NCI-H2107 treated with DMSO at 0.1 percent for 48 hours (cell line): ENCODE measurements around the gene ZNF383.
"Not testable (repeated sequence)": the region's sequence is repeated elsewhere in the genome, so short reads cannot be mapped to it uniquely, and the experiment has no call there.

Experiments
- DNase-seq: peaks from one replicate; lab custom pipeline; 2025; ENCODE audit not compliant: unreplicated experiment; lab: John Stamatoyannopoulos, UW

Gene ZNF383

DNA sequence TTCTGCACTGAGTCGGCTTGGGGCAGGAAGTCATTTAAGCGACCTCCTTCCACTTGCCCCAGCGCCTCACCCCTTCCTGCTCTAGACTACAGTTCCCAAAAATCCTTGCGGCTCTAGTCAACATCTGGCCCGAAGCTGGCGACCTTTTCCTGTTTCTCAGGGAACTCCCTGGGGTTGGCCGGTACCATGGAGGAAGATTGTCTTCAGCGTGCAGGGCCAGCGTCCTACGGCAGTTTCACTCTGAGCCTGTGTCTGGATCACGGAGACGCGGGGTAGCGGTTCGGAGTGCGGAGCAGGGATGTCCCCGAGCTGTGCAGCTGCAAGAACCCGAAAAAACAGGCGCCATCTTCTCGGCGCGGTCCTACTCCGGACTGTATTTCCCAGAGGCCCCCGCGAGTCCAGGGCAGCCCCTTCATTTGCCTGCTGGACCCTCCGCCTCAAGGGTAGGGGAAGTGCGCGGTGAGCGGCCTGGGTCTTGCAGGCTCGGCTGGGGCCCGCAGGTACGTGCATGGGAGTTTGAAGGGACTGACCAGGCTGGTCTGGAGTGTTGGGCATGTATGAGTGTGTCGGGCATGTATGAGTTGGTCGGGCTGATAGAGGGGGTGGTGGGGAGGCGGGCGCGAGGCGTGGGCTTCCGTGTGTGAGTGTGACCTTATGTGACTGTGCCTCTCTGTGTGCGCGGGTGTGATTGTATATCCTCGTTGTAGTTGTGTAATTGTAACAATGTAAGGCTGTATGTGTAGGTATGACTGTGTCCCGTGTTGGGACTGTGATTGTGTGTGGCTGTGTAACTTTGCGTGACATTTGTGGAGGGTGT, at the start of gene ZNF383:
Gene ZNF383, plus strand, starts transcription at position 440 of the 817 bp plus-strand sequence. CDS start 12,240 bp downstream, outside the sequence.
- peak; percentile 78 for DNase-seq

DNA sequence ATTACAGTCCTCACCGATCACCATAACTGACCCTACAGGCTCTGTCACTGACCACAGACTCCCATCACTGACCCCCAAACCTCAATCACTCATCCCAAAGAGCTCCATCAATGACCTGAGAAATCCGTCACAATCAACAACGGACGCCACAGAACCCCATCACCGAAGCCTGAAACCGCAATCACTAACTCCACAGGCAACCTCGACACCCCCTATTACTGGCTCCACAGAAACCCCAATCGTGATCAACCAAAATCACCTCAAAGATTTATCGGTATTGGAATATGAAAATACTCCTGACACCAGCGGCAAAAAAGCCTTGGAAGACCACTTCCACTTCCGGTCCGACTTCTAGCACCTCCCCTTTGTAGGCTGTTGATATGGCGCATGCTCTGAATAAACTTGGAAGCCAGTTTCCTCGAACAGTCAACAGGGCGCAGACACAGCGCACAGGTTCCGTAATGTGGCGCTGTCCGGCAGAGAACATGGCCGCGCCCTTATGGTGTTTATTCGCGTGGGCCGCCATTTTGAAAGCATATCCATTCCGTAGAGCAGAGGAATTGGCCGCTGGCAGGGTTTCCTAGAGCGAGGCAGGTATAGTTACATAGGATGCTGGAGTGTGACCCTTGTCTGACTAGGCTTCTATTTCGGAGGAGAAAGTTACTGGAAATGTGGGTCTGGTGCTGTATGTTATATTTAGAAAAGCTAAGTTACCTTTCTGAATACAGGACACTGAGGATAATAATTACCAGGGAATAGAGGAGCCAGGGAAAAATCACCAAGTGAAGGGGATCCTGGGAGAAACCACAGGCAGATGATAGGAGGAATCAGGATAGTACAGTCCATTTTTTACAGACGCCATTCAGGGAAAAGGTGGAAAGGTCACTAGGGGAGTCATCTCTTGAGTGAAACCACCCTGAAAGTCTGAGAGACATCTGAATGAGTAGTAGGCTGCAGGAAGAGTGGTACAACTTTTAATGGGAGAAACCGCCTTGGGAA, 45.3 kb upstream of the ZNF383 start, which contains the start of gene ZNF585A:
Gene ZNF585A, minus strand, starts transcription at position 328 of the 999 bp plus-strand sequence. CDS start 2,785 bp downstream, outside the sequence.
- DNase-seq = peak; percentile 95

DNA sequence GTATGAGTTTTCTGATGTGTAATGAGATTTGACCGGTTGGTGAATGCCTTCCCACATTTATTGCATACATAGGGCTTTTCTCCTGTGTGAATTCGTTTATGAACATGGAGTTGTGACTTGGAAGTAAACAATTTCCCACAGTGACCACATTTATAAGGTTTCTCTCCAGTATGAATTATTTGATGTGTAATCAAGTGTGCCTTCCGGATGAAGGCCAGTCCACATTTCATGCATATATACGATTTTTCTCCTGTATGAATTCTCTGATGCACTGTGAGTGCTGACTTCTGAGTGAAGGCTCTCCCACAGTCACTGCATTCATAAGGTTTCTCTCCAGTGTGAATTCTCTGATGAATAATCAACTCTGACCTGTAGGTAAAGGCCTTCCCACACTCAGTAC, 31.9 kb upstream of the ZNF383 start:
- not testable (repeated sequence) for DNase-seq

DNA sequence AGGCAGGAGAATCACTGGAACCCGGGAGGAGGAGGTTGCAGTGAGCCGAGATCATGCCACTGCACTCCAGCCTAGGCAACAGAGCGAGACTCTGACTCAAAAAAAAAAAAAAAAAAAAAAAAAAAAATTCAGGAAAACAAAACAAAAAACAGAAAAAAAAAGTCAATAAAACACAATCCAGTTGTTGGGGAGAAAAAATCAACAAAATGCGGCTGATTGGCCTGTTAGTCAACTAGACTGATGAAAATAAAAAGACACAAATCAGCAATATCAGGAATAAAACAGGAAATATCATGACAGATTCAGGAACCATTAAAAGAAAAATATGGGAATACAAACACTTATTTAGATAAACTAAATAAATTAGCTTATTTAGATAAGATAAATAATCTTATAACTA, 22.8 kb upstream of the ZNF383 start:
- not testable (repeated sequence) for DNase-seq

DNA sequence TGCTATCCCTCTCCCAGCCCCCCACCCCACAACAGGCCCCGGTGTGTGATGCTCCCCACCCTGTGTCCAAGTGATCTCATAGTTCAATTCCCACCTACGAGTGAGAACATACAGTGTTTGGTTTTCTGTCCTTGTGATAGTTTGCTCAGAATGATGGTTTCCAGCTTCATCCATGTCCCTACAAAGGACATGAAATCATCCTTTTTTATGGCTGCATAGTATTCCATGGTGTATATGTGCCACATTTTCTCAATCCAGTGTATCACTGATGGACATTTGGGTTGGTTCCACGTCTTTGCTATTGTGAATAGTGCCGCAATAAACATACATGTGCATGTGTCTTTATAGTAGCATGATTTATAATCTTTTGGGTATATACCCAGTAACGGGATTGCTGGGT, 20.9 kb upstream of the ZNF383 start:
- not testable (repeated sequence) for DNase-seq

DNA sequence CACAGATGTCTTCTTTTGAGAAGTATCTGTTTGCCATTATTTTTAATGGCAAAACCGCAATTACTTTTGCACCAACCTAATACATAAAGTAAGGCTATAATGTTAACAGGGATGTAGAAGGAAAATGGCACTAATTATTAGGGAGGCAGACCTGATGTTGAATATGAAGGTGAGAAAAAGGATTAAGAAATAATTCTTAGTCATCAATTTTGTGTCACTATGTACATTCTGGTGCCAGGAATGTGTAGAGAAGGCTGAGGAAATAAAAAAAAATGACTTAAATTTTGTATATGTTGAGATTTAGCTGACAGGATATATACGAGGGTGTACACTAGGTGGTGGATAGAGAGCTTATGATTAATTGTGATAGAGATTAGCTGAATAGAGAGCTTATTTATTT, 20.2 kb upstream of the ZNF383 start:
- no peak for DNase-seq

DNA sequence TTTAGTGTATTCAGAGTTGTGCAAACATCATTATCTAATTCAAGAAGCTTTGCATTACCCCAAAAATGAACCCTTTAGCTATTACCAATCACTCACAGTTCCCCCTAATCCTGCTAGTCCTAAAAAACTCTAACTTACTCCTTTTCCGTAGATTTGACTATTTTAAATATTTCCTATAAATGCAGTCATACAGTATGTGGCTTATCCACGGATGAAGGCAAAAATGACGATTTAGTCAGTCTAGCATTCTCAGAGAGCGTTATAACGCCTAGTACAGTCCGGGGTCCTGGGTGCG, 587 bp upstream of the ZNF383 start:
- DNase-seq = no peak

DNA sequence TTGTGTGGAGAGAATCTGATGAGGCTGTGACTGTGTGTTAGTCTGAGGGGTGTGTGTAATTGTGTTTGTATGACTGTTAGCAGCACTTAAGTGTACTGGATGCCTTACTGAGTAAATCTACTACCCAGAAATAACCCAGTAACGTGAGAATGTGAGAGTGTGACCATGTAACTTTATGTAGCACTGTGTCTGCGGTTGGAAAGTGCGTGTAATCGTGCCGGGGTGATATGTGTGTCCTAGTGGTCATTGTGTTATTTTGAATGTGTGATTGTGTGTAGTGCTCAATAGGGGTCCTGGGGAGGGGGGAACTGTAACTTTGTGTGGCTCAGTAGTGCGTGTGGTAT, 550 bp downstream of the ZNF383 start:
- DNase-seq = no peak

DNA sequence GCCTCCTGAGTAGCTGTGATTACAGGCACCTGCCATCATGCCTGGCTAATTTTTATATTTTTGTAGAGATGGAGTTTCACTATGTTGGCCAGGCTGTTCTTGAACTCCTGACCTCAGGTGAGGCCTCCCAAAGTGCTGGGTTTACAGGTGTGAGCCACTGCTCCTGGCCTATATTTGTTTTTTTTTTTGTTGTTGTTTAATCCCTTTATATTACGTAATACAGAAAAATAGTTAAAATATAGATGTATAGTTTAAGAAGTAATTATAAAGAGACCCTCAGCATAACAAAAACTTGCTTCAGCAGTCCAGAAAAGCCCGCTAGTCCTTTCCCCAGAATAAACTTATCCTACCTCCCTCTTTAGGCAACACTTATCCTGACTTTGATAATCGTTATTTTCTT, 2.4 kb downstream of the ZNF383 start:
- no peak for DNase-seq

DNA sequence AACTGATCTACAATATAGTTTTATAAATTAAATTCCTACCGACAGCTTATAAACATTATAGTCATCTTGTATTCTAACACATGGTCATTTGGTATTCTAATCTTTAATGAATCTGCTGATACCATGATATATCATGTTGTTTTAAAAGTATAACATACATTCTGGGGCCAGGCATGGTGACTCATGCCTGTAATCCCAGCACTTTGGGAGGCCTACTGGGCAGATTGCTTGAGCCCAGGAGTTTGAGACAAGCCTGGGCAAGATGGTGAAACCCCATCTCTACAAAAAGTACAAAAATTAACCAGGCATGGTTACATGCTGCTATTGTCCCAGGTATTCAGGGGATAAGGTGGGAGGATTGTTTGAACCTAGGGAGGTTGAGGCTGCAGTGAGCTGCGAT, 3.1 kb downstream of the ZNF383 start:
- DNase-seq = no peak

DNA sequence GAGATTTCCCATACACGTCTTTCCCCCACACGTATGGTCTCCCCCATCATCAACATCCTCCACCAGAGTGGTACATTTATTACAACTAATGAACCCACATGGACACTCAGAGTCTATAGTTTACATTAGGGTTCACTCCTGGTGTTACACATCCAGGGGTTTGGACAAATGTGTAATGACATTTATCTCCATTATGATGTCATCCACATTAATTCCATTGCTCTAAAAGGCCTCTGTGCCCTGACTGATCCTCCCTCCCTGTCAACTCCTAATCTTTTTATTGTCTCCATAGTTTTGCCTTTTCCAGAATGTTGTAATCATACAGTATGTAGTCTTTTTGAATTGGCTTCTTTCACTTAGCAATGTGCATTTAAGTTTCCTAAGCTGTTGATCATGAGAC, 8.2 kb downstream of the ZNF383 start:
- DNase-seq = no peak

DNA sequence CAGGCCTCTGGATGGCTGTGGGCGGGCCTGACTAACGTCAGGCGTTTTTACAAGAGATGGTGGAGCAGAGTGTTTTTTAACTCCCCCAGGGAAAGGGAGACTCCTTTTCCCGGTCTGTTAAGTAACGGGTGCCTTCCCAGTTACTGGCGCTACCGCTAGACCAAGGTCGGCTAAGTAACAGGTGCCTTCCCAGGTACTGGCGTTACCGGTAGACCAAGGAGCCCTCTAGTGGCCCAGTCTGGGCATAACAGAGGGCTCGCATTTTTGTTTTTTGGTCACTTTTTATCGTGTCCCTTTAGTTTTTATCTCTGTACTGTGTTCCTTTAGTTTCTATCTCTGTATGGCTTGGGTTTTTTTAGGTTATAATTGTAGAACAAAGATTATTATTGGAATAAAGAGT, 10.0 kb downstream of the ZNF383 start:
- DNase-seq = no peak

DNA sequence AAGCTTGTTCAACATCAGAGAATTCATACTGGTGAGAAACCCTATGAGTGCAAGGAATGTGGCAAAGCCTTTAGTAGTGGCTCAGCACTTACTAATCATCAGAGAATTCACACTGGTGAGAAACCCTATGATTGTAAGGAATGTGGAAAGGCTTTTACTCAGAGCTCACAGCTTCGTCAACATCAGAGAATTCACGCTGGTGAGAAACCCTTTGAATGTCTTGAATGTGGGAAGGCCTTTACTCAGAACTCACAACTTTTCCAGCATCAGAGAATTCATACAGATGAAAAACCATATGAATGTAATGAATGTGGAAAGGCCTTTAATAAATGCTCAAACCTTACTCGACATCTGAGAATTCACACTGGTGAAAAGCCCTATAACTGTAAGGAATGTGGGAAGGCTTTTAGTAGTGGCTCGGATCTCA, 25.2 kb downstream of the ZNF383 start:
- no peak for DNase-seq

DNA sequence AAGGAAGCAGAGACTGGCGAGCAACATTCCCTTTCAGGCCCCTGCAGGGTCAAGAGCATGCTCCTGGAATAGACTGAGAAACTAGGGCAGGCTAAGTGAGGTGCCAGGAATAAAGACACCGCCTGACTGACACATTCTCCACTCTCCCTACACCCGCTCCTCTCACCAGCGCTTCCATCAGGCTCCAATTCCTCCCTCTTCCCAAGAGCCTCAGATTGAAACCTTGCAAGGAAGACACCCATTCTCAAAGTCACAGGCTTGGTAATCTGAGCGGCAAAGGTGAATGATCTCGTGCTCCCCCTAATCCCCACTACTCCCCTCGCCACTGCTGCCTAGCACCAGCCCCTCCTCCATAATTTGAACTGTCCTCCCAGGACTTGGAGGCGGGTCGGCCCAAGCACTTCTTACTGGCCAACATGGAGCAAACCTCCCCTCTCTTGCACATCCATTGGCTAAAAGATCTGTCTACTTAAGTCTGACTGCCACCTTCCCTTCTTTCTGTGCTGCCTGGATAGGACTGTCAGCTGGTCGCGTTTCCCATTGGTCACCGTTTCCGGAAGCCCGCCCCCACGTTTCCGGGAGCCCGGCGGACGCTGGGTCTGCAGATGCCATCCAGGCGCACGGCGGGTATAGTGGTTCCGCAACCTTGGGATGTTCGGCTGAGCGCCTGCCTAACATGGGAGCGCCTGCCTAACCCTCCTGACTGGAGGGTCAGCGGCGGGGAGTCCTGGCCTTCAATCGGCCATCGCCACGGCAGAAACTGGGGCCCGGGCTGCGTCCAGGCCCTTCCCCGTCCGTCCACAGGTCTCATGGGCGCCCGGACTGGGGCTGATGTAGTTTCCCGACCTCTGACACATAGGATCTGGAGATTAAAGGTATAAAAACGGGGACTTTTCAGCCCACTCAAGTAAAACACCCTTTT, 33.6 kb downstream of the ZNF383 start:
- peak; percentile 52 for DNase-seq

DNA sequence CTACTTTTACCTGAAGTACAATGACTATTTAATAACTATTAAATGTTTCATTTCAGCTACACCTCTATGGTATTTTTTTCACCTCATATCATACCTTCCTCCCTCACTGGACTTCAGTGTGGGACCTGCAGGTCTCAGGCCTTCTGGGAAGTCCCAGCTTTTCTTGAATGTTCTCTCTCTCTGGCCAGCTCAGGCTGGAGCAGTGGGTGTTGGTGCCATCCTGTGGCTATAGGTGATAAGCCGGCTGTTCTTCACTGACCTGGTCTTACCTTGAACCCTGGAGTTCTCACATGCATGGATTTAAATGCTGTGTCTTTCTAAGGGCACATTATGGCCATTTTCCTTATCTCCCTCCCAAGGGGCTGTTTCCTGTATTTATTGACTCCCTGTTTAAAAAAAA, 45.0 kb downstream of the ZNF383 start:
- not testable (repeated sequence) for DNase-seq

DNA sequence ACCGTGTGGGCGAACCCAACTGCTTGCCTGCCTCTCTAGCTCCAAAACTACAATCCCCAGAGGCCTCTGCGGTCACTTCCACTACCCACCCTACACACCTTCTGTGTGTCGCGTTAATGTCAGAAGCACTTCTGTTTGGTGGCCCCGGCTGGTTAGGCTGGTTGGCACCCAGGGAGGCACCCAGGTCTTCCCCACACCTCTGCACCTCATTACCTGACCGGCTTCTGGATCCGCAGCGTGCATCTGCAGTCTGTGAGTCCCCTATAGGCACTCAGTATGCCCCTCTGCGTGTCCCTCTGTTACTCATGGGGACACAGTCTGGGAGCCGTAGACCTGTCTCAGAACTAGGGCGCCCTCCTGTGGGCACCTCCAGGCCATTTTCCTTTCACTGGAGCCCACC, 49.0 kb downstream of the ZNF383 start:
- DNase-seq = not testable (repeated sequence)

DNA sequence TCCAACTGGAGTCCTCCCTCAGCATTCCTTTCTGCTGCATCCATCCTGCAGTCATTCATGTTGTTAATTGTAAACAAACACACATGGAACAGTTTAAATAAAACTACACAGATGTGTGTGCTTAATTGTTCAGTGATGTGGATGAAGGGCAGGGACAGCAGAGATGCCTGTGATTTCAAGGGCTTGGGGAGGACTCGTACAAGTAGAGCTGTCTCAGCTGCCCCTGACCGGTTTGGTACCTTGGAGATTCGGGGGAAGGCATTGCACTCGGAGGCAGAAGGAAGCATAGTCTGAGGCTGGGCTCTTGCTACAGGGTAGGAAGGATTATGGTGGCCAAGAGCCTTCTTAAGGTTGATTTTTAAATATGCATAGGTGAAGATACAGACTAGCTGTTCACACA, 49.7 kb downstream of the ZNF383 start:
- not testable (repeated sequence) for DNase-seq

DNA sequence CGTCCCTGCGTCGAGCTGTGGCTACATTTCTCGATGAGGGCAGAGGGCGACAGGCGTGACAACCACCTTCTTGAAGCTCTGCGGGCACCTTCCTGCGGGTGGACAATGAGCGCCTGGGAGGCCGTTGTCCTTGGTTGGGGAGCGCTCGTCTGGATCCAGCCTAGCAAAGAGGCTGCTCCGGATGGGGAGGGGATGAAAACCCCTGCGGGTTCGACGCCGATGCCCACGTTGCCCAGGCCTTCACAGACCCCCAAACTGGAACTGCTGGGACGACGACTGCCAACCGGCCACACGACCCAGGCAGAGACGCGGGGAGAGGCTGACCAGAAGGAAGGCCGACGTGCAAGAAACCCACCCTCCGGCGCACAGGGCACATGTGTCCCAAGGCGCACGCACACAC, 62.6 kb downstream of the ZNF383 start:
- not testable (repeated sequence) for DNase-seq

DNA sequence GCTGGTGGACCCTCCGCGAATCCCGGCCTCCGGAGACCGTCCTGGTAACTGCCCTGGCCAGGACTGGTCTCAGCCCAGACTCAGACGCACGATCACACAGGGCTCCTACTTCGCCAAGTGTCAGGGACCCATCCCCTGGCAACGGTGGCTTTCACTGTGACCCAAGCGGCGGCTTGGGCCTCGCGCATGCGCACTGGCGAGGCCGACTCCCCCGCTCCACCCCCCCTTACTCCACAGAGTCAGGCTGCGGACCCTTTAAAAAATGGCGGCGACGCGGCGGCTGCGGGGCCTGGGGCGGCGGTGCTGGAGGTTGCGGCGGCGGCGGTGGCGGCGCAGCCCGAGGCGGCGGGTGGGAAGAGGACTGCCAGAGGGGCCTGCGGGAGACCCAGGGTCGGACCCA, 66.0 kb downstream of the ZNF383 start:
- DNase-seq = not testable (repeated sequence)

DNA sequence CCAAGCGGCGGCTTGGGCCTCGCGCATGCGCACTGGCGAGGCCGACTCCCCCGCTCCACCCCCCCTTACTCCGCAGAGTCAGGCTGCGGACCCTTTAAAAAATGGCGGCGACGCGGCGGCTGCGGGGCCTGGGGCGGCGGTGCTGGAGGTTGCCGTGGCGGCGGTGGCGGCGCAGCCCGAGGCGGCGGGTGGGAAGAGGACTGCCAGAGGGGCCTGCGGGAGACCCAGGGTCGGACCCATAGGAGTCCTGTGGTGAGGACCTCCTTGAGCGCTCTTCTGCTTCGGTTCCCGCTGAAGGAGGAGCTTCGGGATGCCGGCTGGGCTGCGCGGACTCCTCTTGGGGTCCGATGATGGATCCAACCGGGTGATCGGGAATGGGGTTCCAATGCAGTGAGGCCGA, 71.2 kb downstream of the ZNF383 start:
- not testable (repeated sequence) for DNase-seq
